HepG2 (cell line): ENCODE measurements around the gene NDUFB5.

Experiments
- CENPX ChIP-seq: sonication (generic); formaldehyde crosslinking; IDR thresholded peaks from 2 replicates; pipeline ENCODE4 v1.9.0; 2021; ENCODE audit warnings: mild to moderate bottlenecking, missing genetic modification reagents, moderate library complexity
- MATR3 ChIP-seq: sonication (generic); formaldehyde crosslinking; IDR thresholded peaks from 2 replicates; pipeline ENCODE4 v1.4.0; 2020; ENCODE audit warnings: missing genetic modification reagents
- PHB2 ChIP-seq: fragments of 450-650 bp; IDR thresholded peaks from 2 replicates; pipeline ENCODE4 v1.6.1; 2018; ENCODE audit not compliant: partially characterized antibody
- POLR2A ChIP-seq, 2 experiments: IDR thresholded peaks; 2 replicates each; pipeline ENCODE4 v1.6.1; 2011; ENCODE audit warnings: low read depth in 2 of 2, low read length in 2 of 2, mild to moderate bottlenecking in 1 of 2, moderate library complexity in 1 of 2; ENCODE audit not compliant: insufficient read depth in 1 of 2
- TAF1 ChIP-seq: sonication (generic); formaldehyde crosslinking; IDR thresholded peaks from 2 replicates; pipeline ENCODE4 v1.4.0; 2020; ENCODE audit warnings: missing genetic modification reagents
- YY1 ChIP-seq: IDR thresholded peaks from 2 replicates; pipeline ENCODE4 v1.6.1; 2011; ENCODE audit warnings: low read length, low read depth, moderate library complexity, mild to moderate bottlenecking; ENCODE audit not compliant: insufficient read depth, insufficient replicate concordance
- ZFP82 ChIP-seq: sonication (generic); formaldehyde crosslinking; IDR thresholded peaks from 2 replicates; pipeline ENCODE4 v1.5.1; 2020; ENCODE audit warnings: mild to moderate bottlenecking, missing genetic modification reagents, borderline replicate concordance
- ZNF274 ChIP-seq: sonication (generic); formaldehyde crosslinking; IDR thresholded peaks from 2 replicates; pipeline ENCODE4 v1.5.1; 2020; ENCODE audit warnings: mild to moderate bottlenecking, missing genetic modification reagents
- ZNF883 ChIP-seq: sonication (generic); formaldehyde crosslinking; IDR thresholded peaks from 2 replicates; pipeline ENCODE4 v1.5.1; 2020; ENCODE audit warnings: mild to moderate bottlenecking, missing genetic modification reagents; ENCODE audit errors: not compliant biosample characterization
- TF ChIP-seq, protein P1 (sequence below): sonication (generic); formaldehyde crosslinking; IDR thresholded peaks from 2 replicates; pipeline ENCODE4 v1.5.0; 2020; ENCODE audit warnings: mild to moderate bottlenecking, missing genetic modification reagents, moderate library complexity
- TF ChIP-seq, protein P2 (sequence below): sonication (generic); formaldehyde crosslinking; IDR thresholded peaks from 2 replicates; pipeline ENCODE4 v1.4.0; 2020; ENCODE audit warnings: missing genetic modification reagents

DNA sequence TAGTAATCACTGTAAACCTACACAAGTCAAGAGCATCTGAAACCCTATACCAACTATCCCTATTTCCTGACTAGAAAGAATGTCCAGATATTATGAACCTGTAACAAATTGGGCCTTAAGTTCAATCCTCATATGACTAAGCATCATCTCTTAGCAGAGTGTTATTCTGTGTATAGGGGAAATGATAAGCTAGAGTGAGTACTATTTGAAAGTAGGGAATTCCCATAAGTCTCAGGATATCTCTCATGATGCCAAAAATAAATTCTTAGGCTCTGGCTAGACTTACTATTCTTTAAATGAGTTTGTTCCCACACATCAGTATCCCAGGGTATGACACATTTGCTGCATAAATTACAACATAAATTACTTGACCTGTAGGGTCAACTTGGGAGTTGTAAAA is 15.5 kb upstream of the NDUFB5 start:
- TF ChIP-seq, protein P1, sequence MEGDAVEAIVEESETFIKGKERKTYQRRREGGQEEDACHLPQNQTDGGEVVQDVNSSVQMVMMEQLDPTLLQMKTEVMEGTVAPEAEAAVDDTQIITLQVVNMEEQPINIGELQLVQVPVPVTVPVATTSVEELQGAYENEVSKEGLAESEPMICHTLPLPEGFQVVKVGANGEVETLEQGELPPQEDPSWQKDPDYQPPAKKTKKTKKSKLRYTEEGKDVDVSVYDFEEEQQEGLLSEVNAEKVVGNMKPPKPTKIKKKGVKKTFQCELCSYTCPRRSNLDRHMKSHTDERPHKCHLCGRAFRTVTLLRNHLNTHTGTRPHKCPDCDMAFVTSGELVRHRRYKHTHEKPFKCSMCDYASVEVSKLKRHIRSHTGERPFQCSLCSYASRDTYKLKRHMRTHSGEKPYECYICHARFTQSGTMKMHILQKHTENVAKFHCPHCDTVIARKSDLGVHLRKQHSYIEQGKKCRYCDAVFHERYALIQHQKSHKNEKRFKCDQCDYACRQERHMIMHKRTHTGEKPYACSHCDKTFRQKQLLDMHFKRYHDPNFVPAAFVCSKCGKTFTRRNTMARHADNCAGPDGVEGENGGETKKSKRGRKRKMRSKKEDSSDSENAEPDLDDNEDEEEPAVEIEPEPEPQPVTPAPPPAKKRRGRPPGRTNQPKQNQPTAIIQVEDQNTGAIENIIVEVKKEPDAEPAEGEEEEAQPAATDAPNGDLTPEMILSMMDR (CRISPR knock-in tag): no peak
- TF ChIP-seq, protein P2, sequence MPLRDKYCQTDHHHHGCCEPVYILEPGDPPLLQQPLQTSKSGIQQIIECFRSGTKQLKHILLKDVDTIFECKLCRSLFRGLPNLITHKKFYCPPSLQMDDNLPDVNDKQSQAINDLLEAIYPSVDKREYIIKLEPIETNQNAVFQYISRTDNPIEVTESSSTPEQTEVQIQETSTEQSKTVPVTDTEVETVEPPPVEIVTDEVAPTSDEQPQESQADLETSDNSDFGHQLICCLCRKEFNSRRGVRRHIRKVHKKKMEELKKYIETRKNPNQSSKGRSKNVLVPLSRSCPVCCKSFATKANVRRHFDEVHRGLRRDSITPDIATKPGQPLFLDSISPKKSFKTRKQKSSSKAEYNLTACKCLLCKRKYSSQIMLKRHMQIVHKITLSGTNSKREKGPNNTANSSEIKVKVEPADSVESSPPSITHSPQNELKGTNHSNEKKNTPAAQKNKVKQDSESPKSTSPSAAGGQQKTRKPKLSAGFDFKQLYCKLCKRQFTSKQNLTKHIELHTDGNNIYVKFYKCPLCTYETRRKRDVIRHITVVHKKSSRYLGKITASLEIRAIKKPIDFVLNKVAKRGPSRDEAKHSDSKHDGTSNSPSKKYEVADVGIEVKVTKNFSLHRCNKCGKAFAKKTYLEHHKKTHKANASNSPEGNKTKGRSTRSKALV: no peak
- TF ChIP-seq CENPX (CRISPR knock-in tag): no peak
- no peak for TF ChIP-seq POLR2A (IDR thresholded peaks at IDR 0.05; ENCODE audit: insufficient read depth in 1 of 2, low read depth in 2 of 2, low read length in 2 of 2)
- no peak for TF ChIP-seq MATR3 (CRISPR knock-in tag)
- no peak for TF ChIP-seq YY1
- TF ChIP-seq ZNF883 (CRISPR knock-in tag): no peak
- no peak for TF ChIP-seq ZFP82 (CRISPR knock-in tag)
- TF ChIP-seq TAF1 (CRISPR knock-in tag): no peak
- TF ChIP-seq PHB2: no peak
- TF ChIP-seq ZNF274 (CRISPR knock-in tag): no peak
